SU-DHL-6 (cell line): ENCODE measurements around the gene LRP4.

Experiments
- H2AFZ ChIP-seq: fragments of 200-600 bp; sonication (generic); 2 replicates; pipeline ENCODE4 v1.6.1; 2014; ENCODE audit warnings: low read depth, mild to moderate bottlenecking, moderate library complexity, mixed read lengths, antibody characterized with exemption, low read length; ENCODE audit not compliant: severe bottlenecking
- H3F3A ChIP-seq: fragments of 200-600 bp; shearing (Covaris generic); 2 replicates; pipeline ENCODE4 v1.6.0; 2016; ENCODE audit warnings: antibody characterized with exemption, mild to moderate bottlenecking; ENCODE audit not compliant: insufficient read depth
- H3K27ac ChIP-seq: fragments of 200-600 bp; sonication (generic); 2 replicates; pipeline ENCODE4 v1.5.1; 2016; ENCODE audit warnings: low read depth, mild to moderate bottlenecking, low read length, moderate library complexity, mixed read lengths
- H3K27me3 ChIP-seq: fragments of 200-600 bp; sonication (generic), shearing (Covaris generic); 2 replicates; pipeline ENCODE4 v1.6.0; 2014; ENCODE audit warnings: mild to moderate bottlenecking, low read length
- H3K36me3 ChIP-seq: fragments of 200-600 bp; sonication (generic); 2 replicates; pipeline ENCODE4 v1.6.1; 2014; ENCODE audit warnings: mild to moderate bottlenecking, low read length, mixed read lengths
- H3K4me2 ChIP-seq: fragments of 300-600, 200-600 bp; shearing (Covaris generic), sonication (generic); 2 replicates; pipeline ENCODE4 v1.6.0; 2014; ENCODE audit warnings: low read length, low read depth, mild to moderate bottlenecking; ENCODE audit not compliant: poor library complexity, severe bottlenecking
- H3K4me3 ChIP-seq: fragments of 200-600 bp; sonication (generic); 2 replicates; pipeline ENCODE4 v1.5.1; 2014; ENCODE audit warnings: antibody characterized with exemption, low read length, mild to moderate bottlenecking, mixed read lengths; ENCODE audit not compliant: insufficient read depth, poor library complexity, severe bottlenecking
- H3K79me2 ChIP-seq: fragments of 200-600 bp; sonication (generic); 2 replicates; pipeline ENCODE4 v1.6.1; 2014; ENCODE audit warnings: mild to moderate bottlenecking, low read length, moderate library complexity; ENCODE audit not compliant: insufficient read depth
- H3K9ac ChIP-seq: fragments of 200-600 bp; sonication (generic); 2 replicates; pipeline ENCODE4 v1.7.0; 2014; ENCODE audit warnings: mild to moderate bottlenecking, low read length
- H3K9me2 ChIP-seq: fragments of 200-600 bp; sonication (generic); replicated peaks from 2 replicates; pipeline ENCODE4 v1.6.1; 2014; ENCODE audit warnings: low read length; ENCODE audit not compliant: insufficient read depth
- H3K9me3 ChIP-seq: fragments of 200-600 bp; sonication (generic); 2 replicates; pipeline ENCODE4 v1.6.1; 2014; ENCODE audit warnings: low read length, mixed read lengths; ENCODE audit not compliant: insufficient read depth
- H4K20me1 ChIP-seq: fragments of 200-600 bp; sonication (generic); 2 replicates; pipeline ENCODE4 v1.6.1; 2014; ENCODE audit warnings: low read depth, mild to moderate bottlenecking, antibody characterized with exemption, low read length, moderate library complexity, mixed read lengths
- CTCF ChIP-seq: fragments of 200-600 bp; sonication (generic); IDR thresholded peaks from one replicate; pipeline ENCODE4 v1.5.1; 2017; ENCODE audit warnings: antibody characterized with exemption, mild to moderate bottlenecking, low read length, moderate library complexity; ENCODE audit not compliant: insufficient read depth, poor library complexity, severe bottlenecking
- EZH2phosphoT487 ChIP-seq: fragments of 200-600 bp; sonication (generic), shearing (Covaris generic); conservative IDR thresholded peaks from 2 replicates; pipeline ENCODE4 v1.6.1; 2018; ENCODE audit warnings: mild to moderate bottlenecking, antibody characterized with exemption, low read length, moderate library complexity, mixed read lengths

LRP4 gene

GRCh38 chr11:46834821-46835220, 83.5 kb downstream of the LRP4 start:
- H3K9ac ChIP-seq: no peak overlapping the region
- H3K9me2 ChIP-seq: no peaks in the 10 kb centered on the region
- H3K36me3 ChIP-seq: no peaks in the 10 kb centered on the region
- H3K4me2 ChIP-seq: no peak overlapping the region
- H3K79me2 ChIP-seq: peaks cover 94% of the 10 kb centered on the region
- no peak overlapping the region for H2AFZ ChIP-seq
- no peaks in the 10 kb centered on the region for H3K27me3 ChIP-seq
- no peak overlapping the region for H3K4me3 ChIP-seq
- H4K20me1 ChIP-seq: peaks cover 34% of the 10 kb centered on the region; the same call in 1 of the 2 replicates
- TF ChIP-seq CTCF (no peak), EZH2phosphoT487 (no peak)
- H3K27ac ChIP-seq: no peak overlapping the region
- H3F3A ChIP-seq: peaks cover 4% of the 10 kb centered on the region; the same call in 1 of the 2 replicates
- H3K9me3 ChIP-seq: no peaks in the 10 kb centered on the region

DNA sequence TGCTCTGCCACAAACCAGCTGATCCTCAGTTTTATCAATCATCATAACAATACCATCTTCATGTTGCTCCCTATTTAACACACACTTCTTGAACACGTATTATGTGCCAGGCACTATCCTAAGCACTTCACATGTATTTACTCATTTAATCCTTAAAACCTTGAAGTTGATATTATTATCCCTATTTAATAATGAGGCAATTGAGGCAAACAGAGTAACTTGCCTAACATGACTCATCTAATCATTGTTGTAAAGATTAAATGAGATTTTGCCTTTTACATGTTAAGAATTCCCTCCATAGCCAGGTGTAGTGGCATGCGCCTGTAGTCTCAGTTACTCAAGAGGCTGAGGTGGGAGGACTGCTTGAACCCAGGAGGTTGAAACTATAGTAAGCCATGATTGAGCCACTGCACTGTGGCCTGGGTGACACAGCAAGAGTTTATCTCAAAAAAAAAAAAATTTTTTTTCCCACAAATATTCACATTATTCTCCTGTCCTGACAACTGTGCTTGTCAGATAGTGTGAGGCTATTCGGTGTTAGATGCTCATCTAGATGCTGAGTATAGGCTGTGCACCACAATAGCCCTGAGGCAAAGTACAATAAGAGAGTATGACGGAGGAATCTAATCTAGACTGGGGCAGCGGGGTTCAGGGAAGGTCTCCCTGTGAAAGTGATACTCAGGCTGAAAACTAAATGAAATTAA, 85.7 kb downstream of the LRP4 start:
- no peaks in the 10 kb centered on the region for H3K9me3 ChIP-seq
- no peaks in the 10 kb centered on the region for H3K27me3 ChIP-seq
- H3K27ac ChIP-seq: no peak overlapping the region
- no peaks in the 10 kb centered on the region for H3K9me2 ChIP-seq
- no peak overlapping the region for H2AFZ ChIP-seq
- no peak overlapping the region for H3K4me2 ChIP-seq
- H3K9ac ChIP-seq: no peak overlapping the region
- H3F3A ChIP-seq: peaks cover 14% of the 10 kb centered on the region; the same call in 1 of the 2 replicates
- peaks cover 94% of the 10 kb centered on the region for H3K79me2 ChIP-seq
- H4K20me1 ChIP-seq: peaks cover 27% of the 10 kb centered on the region; the same call in 1 of the 2 replicates
- H3K36me3 ChIP-seq: no peaks in the 10 kb centered on the region
- no peak overlapping the region for H3K4me3 ChIP-seq
- no peak for TF ChIP-seq CTCF
- no peak for TF ChIP-seq EZH2phosphoT487

DNA sequence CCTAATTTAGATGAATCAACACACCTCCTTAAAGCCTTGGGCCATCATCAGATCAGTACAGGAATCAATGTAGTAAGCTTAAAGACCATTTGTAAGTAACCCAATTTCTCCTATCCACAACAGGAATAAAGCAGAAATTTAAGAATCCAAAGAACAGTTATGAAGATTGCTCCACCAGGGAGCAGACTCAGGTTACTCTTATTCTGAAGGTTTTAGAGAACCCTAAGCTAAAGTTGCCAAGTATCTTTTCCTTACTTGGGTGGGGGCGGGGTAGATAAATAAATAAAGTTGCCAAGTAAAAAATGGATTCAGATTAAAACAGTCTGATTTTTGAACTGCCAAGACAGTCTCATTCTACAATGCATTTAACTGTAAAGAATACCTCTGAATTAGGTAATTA, 90.4 kb downstream of the LRP4 start:
- H3K9me3 ChIP-seq: no peaks in the 10 kb centered on the region
- H2AFZ ChIP-seq: no peak overlapping the region
- H3K27me3 ChIP-seq: no peaks in the 10 kb centered on the region
- peaks cover 99% of the 10 kb centered on the region for H3K79me2 ChIP-seq
- peaks cover 37% of the 10 kb centered on the region for H4K20me1 ChIP-seq
- H3F3A ChIP-seq: peaks cover 12% of the 10 kb centered on the region; the same call in 1 of the 2 replicates
- H3K9me2 ChIP-seq: no peaks in the 10 kb centered on the region
- H3K9ac ChIP-seq: no peak overlapping the region
- H3K4me2 ChIP-seq: peak overlapping the region; percentile 68
- no peak overlapping the region for H3K4me3 ChIP-seq
- no peaks in the 10 kb centered on the region for H3K36me3 ChIP-seq
- peak overlapping the region; percentile 17; the same call in 1 of the 2 replicates for H3K27ac ChIP-seq
- TF ChIP-seq EZH2phosphoT487 (no peak), CTCF (no peak)
